NB4 (cell line): ENCODE results near the gene KAT8.
A peak's percentile ranks its signal among the peaks of the same experiment; 100 is the strongest.

Experiments
- DNase-seq: peaks from one replicate; pipeline ENCODE4 v3.0.0; 2010; ENCODE audit warnings: low read depth
- H3K4me3 ChIP-seq: one replicate; pipeline ENCODE4 v1.5.1; 2011; ENCODE audit warnings: mild to moderate bottlenecking, low read depth, low read length, moderate library complexity
- MYC ChIP-seq: IDR thresholded peaks from 2 replicates; pipeline ENCODE4 v1.6.1; 2011; ENCODE audit warnings: low read depth, low read length
- POLR2A ChIP-seq: IDR thresholded peaks from 2 replicates; pipeline ENCODE4 v1.6.1; 2011; ENCODE audit warnings: mild to moderate bottlenecking; ENCODE audit not compliant: insufficient read length; ENCODE audit errors: extremely low read depth
- TF ChIP-seq, protein P1 (sequence below): IDR thresholded peaks from one replicate; pipeline ENCODE4 v1.5.1; 2012; ENCODE audit warnings: low read depth, low read length
- TF ChIP-seq, protein P2 (sequence below): IDR thresholded peaks from 2 replicates; pipeline ENCODE4 v1.6.1; 2011; ENCODE audit warnings: low read depth, low read length

KAT8 gene

DNA sequence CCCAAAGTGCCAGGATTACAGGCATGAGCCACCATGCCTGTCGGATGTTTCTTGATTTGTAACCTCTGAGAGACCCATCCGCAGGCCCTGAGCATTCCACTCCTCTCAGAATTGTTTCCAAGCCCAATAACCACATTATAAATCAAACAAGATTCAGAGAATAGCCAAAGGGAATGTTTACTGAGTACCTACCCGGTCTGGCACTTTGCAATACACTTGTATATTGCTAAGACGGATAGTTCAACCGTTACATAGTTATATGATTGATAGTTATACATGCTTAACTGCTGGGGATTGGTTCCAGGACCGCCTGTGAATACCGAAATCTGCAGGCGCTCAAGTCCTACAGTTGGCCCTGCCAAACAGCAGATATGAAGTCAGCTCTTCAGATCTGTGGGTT, 3.0 kb upstream of the KAT8 start:
- H3K4me3 ChIP-seq, result no peak overlapping the region
- TF ChIP-seq, protein P1, sequence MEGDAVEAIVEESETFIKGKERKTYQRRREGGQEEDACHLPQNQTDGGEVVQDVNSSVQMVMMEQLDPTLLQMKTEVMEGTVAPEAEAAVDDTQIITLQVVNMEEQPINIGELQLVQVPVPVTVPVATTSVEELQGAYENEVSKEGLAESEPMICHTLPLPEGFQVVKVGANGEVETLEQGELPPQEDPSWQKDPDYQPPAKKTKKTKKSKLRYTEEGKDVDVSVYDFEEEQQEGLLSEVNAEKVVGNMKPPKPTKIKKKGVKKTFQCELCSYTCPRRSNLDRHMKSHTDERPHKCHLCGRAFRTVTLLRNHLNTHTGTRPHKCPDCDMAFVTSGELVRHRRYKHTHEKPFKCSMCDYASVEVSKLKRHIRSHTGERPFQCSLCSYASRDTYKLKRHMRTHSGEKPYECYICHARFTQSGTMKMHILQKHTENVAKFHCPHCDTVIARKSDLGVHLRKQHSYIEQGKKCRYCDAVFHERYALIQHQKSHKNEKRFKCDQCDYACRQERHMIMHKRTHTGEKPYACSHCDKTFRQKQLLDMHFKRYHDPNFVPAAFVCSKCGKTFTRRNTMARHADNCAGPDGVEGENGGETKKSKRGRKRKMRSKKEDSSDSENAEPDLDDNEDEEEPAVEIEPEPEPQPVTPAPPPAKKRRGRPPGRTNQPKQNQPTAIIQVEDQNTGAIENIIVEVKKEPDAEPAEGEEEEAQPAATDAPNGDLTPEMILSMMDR, result no peak
- TF ChIP-seq, protein P2, sequence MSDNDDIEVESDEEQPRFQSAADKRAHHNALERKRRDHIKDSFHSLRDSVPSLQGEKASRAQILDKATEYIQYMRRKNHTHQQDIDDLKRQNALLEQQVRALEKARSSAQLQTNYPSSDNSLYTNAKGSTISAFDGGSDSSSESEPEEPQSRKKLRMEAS, result no peak
- TF ChIP-seq POLR2A (no peak), MYC (no peak)
- DNase-seq, result no peak

DNA sequence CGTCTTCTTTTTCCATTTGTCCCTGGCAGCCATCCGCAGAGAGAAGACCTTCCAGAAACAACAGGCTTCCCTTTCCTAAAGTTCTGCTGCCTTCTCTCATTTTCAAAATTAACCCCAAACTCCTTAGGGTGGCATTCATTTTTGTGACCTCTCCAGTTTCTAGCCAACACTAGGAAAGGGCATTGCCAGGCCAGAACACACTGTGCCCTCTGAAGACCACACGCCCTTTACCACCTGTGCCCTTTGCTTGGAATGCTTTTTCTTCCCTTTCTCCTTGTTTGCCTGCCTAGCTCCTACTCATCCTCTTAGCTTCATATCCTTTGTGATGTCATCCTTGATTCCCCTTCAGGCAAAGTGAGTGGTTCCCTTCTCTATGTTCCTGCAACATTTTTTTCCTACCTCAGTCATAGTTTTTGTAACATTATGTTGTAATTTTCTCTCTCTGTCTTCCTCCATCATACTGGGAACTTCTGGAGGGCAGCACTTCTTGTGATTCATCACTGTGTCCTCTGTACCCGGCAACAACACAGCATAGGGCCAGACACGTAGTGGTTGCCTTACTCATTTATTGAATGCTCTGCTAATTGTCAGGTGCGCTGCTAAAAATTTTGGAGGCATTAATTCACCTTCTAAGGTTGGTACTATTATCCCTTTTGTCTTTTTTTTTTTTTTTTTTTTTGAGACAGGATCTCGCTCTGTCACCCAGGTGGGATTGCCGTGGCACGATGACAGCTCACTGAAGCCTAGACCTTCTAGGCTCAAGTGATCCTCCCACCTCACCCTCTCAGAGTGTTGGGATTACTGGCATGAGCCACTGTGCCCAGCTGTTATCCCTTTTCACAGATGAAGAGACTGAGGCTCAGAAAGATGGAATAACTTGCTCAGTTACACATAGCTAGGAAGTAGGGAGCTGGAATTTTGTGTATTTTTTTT, 1.0 kb downstream of the KAT8 start:
- no peak for DNase-seq
- peak overlapping the region; percentile 91 for H3K4me3 ChIP-seq
- TF ChIP-seq POLR2A (no peak), MYC (no peak)
- TF ChIP-seq, protein P1, result no peak
- TF ChIP-seq, protein P2, result no peak

DNA sequence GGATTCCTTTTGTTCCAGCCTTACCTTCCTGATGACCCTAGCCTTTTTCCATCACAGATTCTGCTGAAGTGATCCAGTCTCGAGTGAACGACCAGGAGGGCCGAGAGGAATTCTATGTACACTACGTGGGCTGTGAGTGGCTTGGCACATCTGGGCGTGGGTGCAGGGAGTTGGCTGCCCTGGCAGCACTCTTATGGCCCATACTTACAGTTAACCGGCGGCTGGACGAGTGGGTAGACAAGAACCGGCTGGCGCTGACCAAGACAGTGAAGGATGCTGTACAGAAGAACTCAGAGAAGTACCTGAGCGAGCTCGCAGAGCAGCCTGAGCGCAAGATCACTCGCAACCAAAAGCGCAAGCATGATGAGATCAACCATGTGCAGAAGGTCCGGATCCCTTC, 2.7 kb downstream of the KAT8 start:
- TF ChIP-seq MYC (no peak), POLR2A (no peak)
- TF ChIP-seq, protein P2, result no peak
- TF ChIP-seq, protein P1, result no peak
- DNase-seq, result no peak

DNA sequence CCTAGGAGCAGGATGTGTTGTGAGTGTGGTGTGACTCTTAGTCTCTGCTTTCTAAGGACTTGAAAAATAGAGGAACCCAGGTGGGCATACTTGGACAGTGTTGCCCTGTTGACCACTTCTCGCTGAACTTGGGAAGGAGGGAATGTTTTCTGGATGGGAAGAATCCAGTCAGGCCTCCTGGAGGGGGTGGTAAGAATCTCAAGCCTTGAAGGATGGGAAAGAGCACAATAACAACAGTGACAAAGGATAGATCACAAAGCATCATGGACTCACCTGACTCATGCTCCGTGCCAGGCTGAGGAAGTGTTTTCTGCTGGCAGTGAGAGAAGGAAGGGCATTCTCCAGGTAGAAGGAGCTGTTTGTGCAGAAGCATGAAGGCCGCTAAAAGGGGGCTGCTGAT, 8.4 kb downstream of the KAT8 start:
- no peak for TF ChIP-seq MYC
- H3K4me3 ChIP-seq, result no peak overlapping the region
- no peak for DNase-seq

More for the DNA sequence above, 2.7 kb downstream of the KAT8 start:
- H3K4me3 ChIP-seq, result no peak overlapping the region

DNA sequence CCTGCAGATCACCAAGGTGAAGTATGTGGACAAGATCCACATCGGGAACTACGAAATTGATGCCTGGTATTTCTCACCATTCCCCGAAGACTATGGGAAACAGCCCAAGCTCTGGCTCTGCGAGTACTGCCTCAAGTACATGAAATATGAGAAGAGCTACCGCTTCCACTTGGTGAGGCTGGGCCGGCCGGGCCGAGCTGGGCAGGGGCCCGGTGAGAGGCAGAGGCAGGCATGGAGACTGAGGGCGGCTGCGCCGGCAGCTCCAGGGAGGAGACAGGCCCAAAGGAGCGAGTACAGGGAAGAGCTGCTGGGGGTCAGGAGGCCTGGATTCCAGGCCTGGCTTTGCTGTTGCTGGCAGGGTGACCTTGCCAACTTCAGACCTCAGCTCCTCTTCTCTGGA, 9.7 kb downstream of the KAT8 start:
- DNase-seq, result no peak
- TF ChIP-seq MYC, result no peak
- no peak for TF ChIP-seq POLR2A
- TF ChIP-seq, protein P1, result no peak
- TF ChIP-seq, protein P2, result no peak
- H3K4me3 ChIP-seq, result no peak overlapping the region

DNA sequence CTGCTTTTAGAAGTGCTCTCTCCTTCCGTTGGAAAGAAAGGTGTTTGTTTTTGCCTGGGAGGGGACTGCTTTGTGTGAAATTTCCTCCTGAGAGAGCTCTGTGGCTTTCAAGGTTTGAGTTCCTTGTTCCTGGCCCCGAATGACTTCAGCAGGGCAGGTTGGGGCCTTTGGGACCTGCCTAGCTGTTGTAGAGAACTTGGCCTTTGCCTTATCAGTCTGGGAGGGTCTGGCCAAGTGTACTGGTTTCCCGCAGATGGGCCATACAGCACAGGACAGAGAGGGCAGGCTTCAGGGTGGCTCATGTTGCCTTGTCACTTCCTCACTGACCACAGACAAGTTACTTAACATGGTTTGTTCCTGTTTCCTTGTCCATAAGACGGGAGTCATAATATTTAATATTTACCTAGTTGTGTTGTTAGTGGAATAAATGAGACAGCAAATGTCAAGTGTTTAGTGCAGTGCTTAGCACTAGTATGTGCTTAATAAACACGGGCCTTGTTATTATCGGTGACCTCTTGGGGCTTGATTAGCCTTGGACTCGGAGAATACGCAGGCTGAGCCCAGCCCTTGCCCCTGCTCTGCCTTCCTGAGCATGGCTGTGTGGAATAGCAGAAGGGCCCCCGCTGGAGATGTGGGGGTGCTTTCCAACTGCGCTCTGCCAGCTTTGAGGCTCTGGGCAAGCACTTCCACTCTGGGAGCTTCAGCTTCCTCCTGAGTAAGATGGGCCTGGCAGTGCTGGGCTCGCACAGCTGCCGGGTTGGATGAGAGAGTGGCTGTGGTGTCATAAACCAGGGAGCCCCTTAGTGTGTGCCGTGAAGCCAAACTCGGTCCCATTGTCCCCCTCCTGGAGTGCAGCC, 11.5 kb downstream of the KAT8 start:
- H3K4me3 ChIP-seq, result no peak overlapping the region
- peak; percentile 98 for DNase-seq
- TF ChIP-seq, protein P1, result no peak
- TF ChIP-seq MYC, result peak; percentile 78
- TF ChIP-seq, protein P2, result peak; percentile 68
- peak; percentile 13 for TF ChIP-seq POLR2A
